Measurements from ENCODE around the gene BRME1. TPM values are rescaled to one million over a fixed set of nuclear protein-coding genes. Genes with fewer than 3 reads are reported as not detected.

BRME1 gene
- total RNA-seq, 6 donors from 2014 or later = 0.46 to 4.4 (median 2.1) TPM

DNA sequence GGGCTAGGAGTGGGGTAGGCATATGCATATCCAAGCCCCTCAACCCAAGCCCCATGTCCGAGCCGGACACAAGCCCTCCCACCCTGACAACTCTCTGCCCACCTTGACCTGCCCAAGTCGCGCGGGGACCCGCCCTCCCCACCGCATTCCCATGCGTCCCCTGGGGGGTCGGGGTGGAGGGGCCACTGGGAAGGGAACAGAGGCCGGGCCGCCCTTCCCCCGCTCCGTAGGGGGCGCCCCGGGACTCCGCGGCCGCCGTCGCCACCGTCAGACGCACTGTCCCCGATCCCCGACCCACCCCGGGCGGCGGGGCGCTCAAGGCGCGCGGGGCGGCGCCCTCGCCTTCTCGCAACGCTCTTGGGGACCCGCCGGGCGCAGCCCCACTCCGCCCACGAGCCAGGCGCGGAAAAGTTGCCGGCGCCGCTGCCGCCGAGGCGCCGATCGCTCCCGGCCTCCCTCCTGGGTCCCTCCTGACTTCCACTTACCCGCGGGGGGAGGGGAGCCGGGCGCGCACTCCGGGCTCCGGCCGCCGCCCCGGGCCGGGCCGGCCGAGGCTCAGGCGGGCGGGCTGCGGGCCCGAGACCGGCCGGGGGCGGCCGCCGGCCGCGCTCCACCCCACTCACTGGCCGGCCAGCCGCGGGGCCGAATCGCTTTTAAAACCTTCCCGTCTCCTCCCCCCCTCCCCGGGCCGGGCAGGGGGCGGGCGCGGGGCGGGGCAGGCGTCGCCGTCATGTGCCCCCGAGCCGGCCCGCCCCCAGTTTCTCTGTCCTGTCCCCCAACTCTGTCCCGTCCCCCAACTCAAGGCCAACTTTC lies 63.4 kb downstream of the BRME1 start:
- Histone ChIP-seq H3K4me3 (peak overlapping the region; percentile 71 to 97 (median 90)), H3K27me3 (no peaks in the 10 kb centered on the region), H3K9me3 (no peaks in the 10 kb centered on the region), H3K36me3 (peaks cover 0 to 8% (median 5%) of the 10 kb centered on the region in 4 donors), H3K27ac (peak overlapping the region; percentile 99 to 100 (median 100)), H3K4me1 (peaks cover 50 to 79% (median 64%) of the 10 kb centered on the region in 4 donors)
- ATAC-seq (ENCODE audit: low FRiP score in 2 of 2) (peak; percentile 26 to 31), DNase-seq (peak; percentile 88 to 97)
- TF ChIP-seq POLR2A (IDR thresholded peaks at IDR 0.05) (peak; percentile 29 to 96 (median 79)), POLR2AphosphoS5 (IDR thresholded peaks at IDR 0.05) (peak; percentile 51 to 93), EP300 (IDR thresholded peaks at IDR 0.05) (peak in 1 of 4 donors; percentile 53), CTCF (IDR thresholded peaks at IDR 0.05) (peak in 2 of 6 experiments; percentile 10 to 31)
- 0 to 1% methylated on average over 4 to 36 of the region's 95 CpGs for WGBS, 2 donors

DNA sequence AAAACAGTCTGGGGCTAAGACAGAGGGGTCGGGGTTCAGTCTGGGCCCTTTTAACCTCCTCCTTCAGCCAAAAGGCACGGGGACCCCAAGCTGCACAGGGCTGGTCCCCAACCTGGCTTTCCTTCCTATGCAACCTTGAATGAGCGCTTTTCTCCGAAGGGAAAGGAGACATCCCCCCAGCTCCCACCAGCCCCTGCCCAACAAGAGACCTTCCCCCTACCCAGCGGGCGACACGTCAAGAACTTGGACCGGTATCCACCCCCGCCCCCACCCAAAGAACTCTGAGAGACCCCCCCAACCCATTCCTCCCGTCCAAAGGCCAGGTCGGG lies 64.0 kb downstream of the BRME1 start:
- WGBS, 2 donors = 0 to 6% methylated on average over 4 to 9 of the region's 11 CpGs
- ATAC-seq (ENCODE audit: low FRiP score in 2 of 2) = no peak
- peak overlapping the region; percentile 71 to 97 (median 90) for H3K4me3 ChIP-seq
- H3K27me3 ChIP-seq = no peaks in the 10 kb centered on the region
- TF ChIP-seq POLR2A (IDR thresholded peaks at IDR 0.05) (no peak), EP300 (IDR thresholded peaks at IDR 0.05) (no peak), POLR2AphosphoS5 (IDR thresholded peaks at IDR 0.05) (no peak), CTCF (IDR thresholded peaks at IDR 0.05) (no peak)
- peak overlapping the region; percentile 99 to 100 (median 100) for H3K27ac ChIP-seq
- H3K9me3 ChIP-seq = no peaks in the 10 kb centered on the region
- peaks cover 53 to 82% (median 66%) of the 10 kb centered on the region in 4 donors for H3K4me1 ChIP-seq
- peaks cover 0 to 14% (median 5%) of the 10 kb centered on the region in 4 donors for H3K36me3 ChIP-seq
- DNase-seq = no peak

DNA sequence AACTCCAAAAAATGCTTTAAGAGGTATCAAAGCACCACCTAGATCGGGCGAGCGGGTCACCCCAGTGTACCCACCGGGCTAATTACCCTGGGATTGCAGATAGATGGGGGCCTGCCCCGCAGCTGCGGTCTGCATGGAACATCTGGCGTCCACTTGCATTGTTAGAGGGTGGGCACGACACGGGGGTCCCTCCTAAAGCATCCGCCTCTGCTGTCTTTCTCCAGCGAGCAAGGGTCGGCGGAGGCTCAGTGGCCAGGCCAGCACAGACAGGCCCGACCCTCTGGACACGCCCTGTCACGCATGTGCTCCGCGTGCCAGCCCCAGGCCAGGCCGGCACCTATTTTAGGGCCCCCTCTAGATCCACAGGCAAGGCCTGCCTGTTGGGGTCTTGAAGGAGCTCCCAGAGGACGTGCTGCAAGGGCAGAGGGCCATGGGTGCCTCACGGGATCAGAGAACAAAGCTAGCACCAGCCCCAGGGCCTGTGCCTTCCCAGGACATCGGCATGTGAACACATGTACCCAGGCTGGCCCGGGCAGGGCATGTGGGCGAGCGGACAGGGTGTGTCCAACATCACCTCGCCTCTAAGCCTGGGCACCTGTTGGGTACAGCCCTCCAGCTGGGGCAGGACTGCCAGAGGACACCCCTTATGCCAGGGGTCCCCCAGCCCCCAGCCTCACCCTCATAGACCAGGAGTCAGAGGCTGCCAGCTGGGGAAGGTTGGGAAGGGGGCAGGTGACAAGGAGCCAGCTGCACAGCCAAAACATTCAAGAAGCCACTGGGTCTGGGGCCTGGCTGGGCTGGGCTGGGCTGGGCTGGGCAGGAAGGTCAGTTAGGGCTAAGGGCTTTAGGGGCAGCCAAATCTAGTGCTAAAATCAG lies 64.6 kb downstream of the BRME1 start:
- ATAC-seq (ENCODE audit: low FRiP score in 2 of 2) (peak; percentile 1 to 17), DNase-seq (peak; percentile 80 to 91)
- 36 to 43% methylated on average over 9 to 26 of the region's 26 CpGs for WGBS, 2 donors
- peak overlapping the region; percentile 99 to 100 (median 100) for H3K27ac ChIP-seq
- TF ChIP-seq CTCF (IDR thresholded peaks at IDR 0.05) (no peak), POLR2A (IDR thresholded peaks at IDR 0.05) (peak in 2 of 4 donors; percentile 53 to 87), EP300 (IDR thresholded peaks at IDR 0.05) (peak in 2 of 4 donors; percentile 4 to 24), POLR2AphosphoS5 (IDR thresholded peaks at IDR 0.05) (peak; percentile 41 to 81)
- H3K27me3 ChIP-seq = no peaks in the 10 kb centered on the region
- peaks cover 53 to 82% (median 66%) of the 10 kb centered on the region in 4 donors for H3K4me1 ChIP-seq
- peak overlapping the region; percentile 71 to 97 (median 90) for H3K4me3 ChIP-seq
- H3K36me3 ChIP-seq = peaks cover 0 to 18% (median 8%) of the 10 kb centered on the region in 4 donors
- no peaks in the 10 kb centered on the region for H3K9me3 ChIP-seq

DNA sequence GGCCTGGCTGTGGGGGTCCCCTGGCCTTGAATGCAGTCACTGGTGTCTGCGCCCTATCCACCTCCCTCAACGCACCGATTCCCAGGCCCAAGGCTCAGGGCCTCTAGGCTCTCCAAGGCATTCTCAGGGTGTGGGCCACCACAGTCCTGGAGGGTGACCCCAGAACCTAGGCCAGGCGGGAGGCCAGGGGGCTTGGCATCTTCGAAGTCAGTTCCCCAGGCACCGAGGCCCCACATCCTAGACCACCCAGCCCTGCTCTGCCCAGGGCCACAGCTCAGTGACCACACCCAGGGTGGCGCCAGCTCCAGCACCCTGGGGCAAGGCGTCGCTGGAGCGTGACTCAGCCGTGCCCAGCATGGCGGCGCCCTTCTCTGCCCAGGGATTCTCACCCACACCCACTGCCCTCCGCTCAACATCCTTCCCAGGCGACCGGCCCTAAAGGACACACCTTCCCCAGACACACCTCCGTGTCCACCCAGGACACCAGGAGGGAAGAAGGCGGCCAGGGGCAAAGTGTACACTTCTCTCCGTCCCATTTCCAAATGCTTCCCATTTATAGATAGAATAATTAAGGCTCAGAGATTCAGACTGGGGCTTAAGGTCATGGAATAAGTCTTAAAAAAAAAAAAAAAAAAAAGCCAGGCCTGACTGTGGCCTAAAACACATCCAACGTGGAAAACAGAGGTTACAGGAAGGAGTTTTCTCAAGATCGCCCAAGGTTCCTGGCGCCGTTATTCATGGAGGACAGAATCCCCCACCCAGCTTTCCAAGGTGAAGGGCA lies 65.4 kb downstream of the BRME1 start:
- H3K27me3 ChIP-seq = no peaks in the 10 kb centered on the region
- ATAC-seq (ENCODE audit: low FRiP score in 2 of 2) (peak; percentile 16 to 39), DNase-seq (peak; percentile 75 to 90)
- TF ChIP-seq EP300 (IDR thresholded peaks at IDR 0.05) = peak in 2 of 4 donors; percentile 44 to 64
- TF ChIP-seq CTCF (IDR thresholded peaks at IDR 0.05) = no peak
- TF ChIP-seq POLR2A (IDR thresholded peaks at IDR 0.05) = peak in 2 of 4 donors; percentile 51 to 79
- TF ChIP-seq POLR2AphosphoS5 (IDR thresholded peaks at IDR 0.05) = peak; percentile 75 to 84
- peaks cover 0 to 26% (median 15%) of the 10 kb centered on the region in 4 donors for H3K36me3 ChIP-seq
- H3K9me3 ChIP-seq = no peaks in the 10 kb centered on the region
- peak overlapping the region; percentile 71 to 97 (median 90) for H3K4me3 ChIP-seq
- peaks cover 55 to 85% (median 68%) of the 10 kb centered on the region in 4 donors for H3K4me1 ChIP-seq
- 15 to 26% methylated on average over 22 to 23 of the region's 23 CpGs for WGBS, 2 donors
- H3K27ac ChIP-seq = peak overlapping the region; percentile 99 to 100 (median 100)

Data from upper lobe of left lung (tissue), 6 donors.